Peyer's patch (tissue), 4 donors: ENCODE data around the gene SLC22A23. TPM values are rescaled to one million over a fixed set of nuclear protein-coding genes. Genes with fewer than 3 reads are reported as not detected.
"Not testable (repeated sequence)": the region's sequence is repeated elsewhere in the genome, so short reads cannot be mapped to it uniquely, and the experiment has no call there.

Source experiments
- DNase-seq, 3 donors: peaks; one replicate each; pipeline ENCODE4 v3.0.0-alpha.2; 2017 to 2019
- H3K27ac ChIP-seq, 4 donors: fragments of 200-600 bp; sonication (generic); one replicate each; pipeline ENCODE4 v1.5.1; 2016 to 2019
- H3K27me3 ChIP-seq, 2 donors: fragments of 200-600 bp; sonication (generic); one replicate each; pipeline ENCODE4 v1.5.1; 2019
- H3K36me3 ChIP-seq, 3 donors: fragments of 200-600 bp; sonication (generic); one replicate each; pipeline ENCODE4 v1.5.1; 2016 to 2019
- H3K4me1 ChIP-seq, 4 donors: fragments of 200-600 bp; sonication (generic); one replicate each; pipeline ENCODE4 v1.5.1; 2016 to 2019
- H3K4me3 ChIP-seq, 4 donors: fragments of 200-600 bp; sonication (generic); 1 replicate in 3 of 4; 2 replicates in 1 of 4; pipeline ENCODE4 v1.5.1; 2016 to 2019; ENCODE audit warnings: mild to moderate bottlenecking in 1 of 4
- H3K9me3 ChIP-seq, 4 donors: fragments of 200-600 bp; sonication (generic); one replicate each; pipeline ENCODE4 v1.5.1; 2016 to 2019; ENCODE audit warnings: mild to moderate bottlenecking in 1 of 4
- POLR2A ChIP-seq, 2 donors: fragments of 450-650 bp; IDR thresholded peaks; one replicate each; pipeline ENCODE4 v1.5.1; 2017; ENCODE audit warnings: antibody characterized with exemption in 2 of 2, mild to moderate bottlenecking in 2 of 2, moderate library complexity in 2 of 2
- total RNA-seq, 4 donors: library from RNA; depleted of rRNA; stranded (reverse); fragments of >200 nt; gene quantifications; one replicate each; pipeline ENCODE4 v1.1.0, GENCODE V29; 2016
- TF ChIP-seq, protein P1 (sequence below), 6 experiments: fragments of 450-650 bp in 4 of 6; fragments of 200-600 bp in 2 of 6; sonication (generic) in 1 of 6; IDR thresholded peaks; one replicate each; pipeline ENCODE4 v1.5.1; 2017 to 2019; ENCODE audit warnings: antibody characterized with exemption in 6 of 6, mild to moderate bottlenecking in 3 of 6, moderate library complexity in 1 of 6

Gene SLC22A23
- total RNA-seq, 4 donors from 2014 or later = 22.3 to 145 (median 91.6) TPM

DNA sequence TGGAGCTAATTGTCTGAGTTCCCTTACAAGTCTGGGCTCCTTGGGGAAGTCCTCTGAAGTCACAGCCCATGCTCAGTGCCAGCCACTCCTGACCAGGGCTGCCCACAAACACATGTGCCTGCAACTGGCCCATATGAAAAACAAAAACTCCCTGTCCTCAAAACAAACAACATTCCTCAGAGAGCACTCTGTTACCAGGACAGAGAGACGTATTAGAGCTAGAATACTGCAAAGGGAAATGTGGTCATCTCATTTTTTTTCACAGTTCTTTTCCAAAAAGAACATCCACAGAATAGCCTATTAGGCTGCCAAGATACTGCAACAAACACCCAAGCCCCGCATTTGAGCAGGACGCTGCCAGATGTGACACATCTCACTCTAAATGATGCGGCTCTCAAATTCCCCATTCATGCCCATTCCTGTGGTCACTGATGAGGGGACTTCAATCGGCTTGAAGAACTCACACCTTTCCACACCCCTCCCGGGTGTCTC, 71.1 kb downstream of the SLC22A23 start:
- Histone ChIP-seq H3K4me3 (no peak overlapping the region), H3K27me3 (no peaks in the 10 kb centered on the region), H3K4me1 (peaks cover 0 to 39% (median 5%) of the 10 kb centered on the region in 4 donors), H3K36me3 (no peaks in the 10 kb centered on the region), H3K9me3 (no peaks in the 10 kb centered on the region), H3K27ac (peak overlapping the region in 3 of 4 donors; percentile 3 to 89 (median 69))
- peak in 1 of 3 donors; percentile 61 for DNase-seq
- TF ChIP-seq, protein P1, sequence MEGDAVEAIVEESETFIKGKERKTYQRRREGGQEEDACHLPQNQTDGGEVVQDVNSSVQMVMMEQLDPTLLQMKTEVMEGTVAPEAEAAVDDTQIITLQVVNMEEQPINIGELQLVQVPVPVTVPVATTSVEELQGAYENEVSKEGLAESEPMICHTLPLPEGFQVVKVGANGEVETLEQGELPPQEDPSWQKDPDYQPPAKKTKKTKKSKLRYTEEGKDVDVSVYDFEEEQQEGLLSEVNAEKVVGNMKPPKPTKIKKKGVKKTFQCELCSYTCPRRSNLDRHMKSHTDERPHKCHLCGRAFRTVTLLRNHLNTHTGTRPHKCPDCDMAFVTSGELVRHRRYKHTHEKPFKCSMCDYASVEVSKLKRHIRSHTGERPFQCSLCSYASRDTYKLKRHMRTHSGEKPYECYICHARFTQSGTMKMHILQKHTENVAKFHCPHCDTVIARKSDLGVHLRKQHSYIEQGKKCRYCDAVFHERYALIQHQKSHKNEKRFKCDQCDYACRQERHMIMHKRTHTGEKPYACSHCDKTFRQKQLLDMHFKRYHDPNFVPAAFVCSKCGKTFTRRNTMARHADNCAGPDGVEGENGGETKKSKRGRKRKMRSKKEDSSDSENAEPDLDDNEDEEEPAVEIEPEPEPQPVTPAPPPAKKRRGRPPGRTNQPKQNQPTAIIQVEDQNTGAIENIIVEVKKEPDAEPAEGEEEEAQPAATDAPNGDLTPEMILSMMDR (IDR thresholded peaks at IDR 0.05) = no peak
- TF ChIP-seq POLR2A (IDR thresholded peaks at IDR 0.05) = no peak

GRCh38 chr6:3385181-3385580, 71.7 kb downstream of the SLC22A23 start:
- Histone ChIP-seq H3K4me1 (peaks cover 0 to 42% (median 5%) of the 10 kb centered on the region in 4 donors), H3K27ac (peak overlapping the region in 3 of 4 donors; percentile 3 to 89 (median 69))
- not testable (repeated sequence) for H3K27me3 ChIP-seq, H3K36me3 ChIP-seq, H3K9me3 ChIP-seq, H3K4me3 ChIP-seq
- peak in 1 of 3 donors; percentile 35 for DNase-seq

DNA sequence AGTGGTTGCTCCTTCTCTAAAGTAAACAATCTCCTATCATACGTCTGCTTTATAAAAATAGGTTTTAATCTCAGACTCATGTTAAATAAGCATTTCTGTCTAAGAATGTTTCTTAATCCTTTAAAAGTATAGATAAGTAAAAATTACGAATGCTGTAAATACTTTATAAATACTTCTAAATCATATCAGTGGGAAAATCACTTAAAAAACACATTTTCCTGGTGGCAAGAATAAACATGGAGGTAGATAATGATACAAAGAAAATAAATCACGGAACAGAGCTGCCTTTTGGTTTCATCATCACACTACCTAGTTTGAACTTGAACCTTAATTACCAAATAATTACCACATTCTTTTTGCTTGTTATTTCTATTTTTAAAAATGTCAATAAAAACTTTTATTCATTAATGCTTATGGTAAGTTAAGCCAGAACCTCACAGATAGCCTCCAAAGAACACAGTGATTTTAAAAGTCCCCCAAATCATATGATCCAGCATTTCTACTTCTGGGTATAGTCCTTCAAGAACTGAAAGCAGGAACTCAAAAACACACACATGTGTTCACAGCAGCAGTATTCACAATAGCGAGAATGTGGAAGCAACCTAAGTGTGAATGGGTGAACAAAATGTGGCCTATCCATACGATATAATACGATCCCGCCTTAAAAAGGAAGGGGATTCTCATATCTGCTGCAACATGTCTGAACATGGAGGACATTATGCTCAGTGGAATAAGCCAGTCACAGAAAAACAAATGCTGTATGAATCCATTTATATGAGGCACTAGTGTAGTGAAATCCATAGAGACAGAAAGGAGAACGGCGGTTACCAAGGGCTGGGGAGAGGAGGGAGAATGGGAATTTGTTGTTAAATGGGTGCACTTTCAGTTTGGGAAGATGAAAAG, 72.4 kb downstream of the SLC22A23 start:
- H3K4me1 ChIP-seq = peaks cover 0 to 42% (median 5%) of the 10 kb centered on the region in 4 donors
- no peaks in the 10 kb centered on the region for H3K27me3 ChIP-seq
- H3K4me3 ChIP-seq = no peak overlapping the region
- peak in 1 of 3 donors; percentile 1 for DNase-seq
- no peaks in the 10 kb centered on the region for H3K36me3 ChIP-seq
- TF ChIP-seq POLR2A (IDR thresholded peaks at IDR 0.05) = no peak
- TF ChIP-seq, protein P1 (IDR thresholded peaks at IDR 0.05) = no peak
- H3K27ac ChIP-seq = peak overlapping the region in 3 of 4 donors; percentile 40 to 89 (median 69)
- no peaks in the 10 kb centered on the region for H3K9me3 ChIP-seq

GRCh38 chr6:3383525-3383924, 73.3 kb downstream of the SLC22A23 start:
- H3K4me3 ChIP-seq = no peak overlapping the region
- no peaks in the 10 kb centered on the region for H3K36me3 ChIP-seq
- no peaks in the 10 kb centered on the region for H3K27me3 ChIP-seq
- peak overlapping the region in 3 of 4 donors; percentile 40 to 89 (median 69) for H3K27ac ChIP-seq
- peaks cover 0 to 42% (median 5%) of the 10 kb centered on the region in 4 donors for H3K4me1 ChIP-seq
- peak in 2 of 3 donors; percentile 58 to 84 for DNase-seq
- no peaks in the 10 kb centered on the region for H3K9me3 ChIP-seq
- TF ChIP-seq POLR2A (IDR thresholded peaks at IDR 0.05) = no peak
- TF ChIP-seq, protein P1 (IDR thresholded peaks at IDR 0.05) = no peak

DNA sequence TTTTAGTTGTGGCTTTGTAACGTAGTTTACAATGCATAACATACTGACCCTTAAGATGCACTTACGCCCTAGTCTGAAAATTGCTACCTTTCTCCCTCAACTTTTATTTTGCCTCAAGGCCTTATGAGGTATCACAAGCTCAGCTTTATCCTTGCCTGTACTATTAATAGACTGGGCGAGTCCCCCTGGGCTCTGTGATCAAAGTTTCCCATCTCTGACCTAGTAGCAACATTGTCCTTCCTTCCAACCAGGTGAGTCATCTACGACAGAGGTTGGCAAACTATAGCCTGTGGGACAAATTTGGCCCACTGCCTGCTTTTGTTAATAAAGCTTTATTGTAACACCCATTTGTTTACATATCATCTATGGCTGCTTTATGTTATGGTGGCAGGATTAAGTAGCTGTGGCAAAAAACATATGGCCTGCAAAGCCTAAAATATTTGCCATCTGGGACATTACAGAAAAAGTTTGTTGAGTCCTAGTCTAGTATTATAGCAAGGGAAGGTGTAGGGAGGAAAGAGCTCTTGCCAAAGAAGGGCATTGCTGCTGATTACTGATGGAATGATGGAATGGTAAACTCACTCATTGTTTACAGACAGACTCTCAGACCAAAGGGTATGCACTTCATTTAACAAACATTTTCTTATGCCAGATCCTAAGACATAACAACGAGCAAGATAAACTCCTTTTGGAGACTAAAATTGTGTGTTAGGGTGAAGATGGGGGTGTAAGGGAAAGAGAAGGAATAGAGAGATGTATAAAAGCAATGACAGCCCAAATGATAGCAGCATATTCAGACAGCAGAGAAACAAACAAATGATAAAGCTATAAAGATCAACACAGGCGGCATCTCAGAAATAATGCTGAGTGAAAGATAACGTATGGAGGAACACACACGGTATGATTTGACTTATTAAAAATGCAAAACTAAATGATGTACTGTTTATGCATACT, 74.2 kb downstream of the SLC22A23 start:
- peaks cover 0 to 47% (median 5%) of the 10 kb centered on the region in 4 donors for H3K4me1 ChIP-seq
- H3K27me3 ChIP-seq = no peaks in the 10 kb centered on the region
- no peak overlapping the region for H3K4me3 ChIP-seq
- DNase-seq = peak in 1 of 3 donors; percentile 71
- H3K27ac ChIP-seq = peak overlapping the region in 3 of 4 donors; percentile 40 to 89 (median 69)
- TF ChIP-seq, protein P1 (IDR thresholded peaks at IDR 0.05) = peak in 3 of 6 experiments; percentile 16 to 33 (median 19)
- no peak for TF ChIP-seq POLR2A (IDR thresholded peaks at IDR 0.05)
- H3K9me3 ChIP-seq = no peaks in the 10 kb centered on the region
- H3K36me3 ChIP-seq = no peaks in the 10 kb centered on the region
